D341Med (cell line): ENCODE data around the gene TNS1.
"Not testable (repeated sequence)": the region's sequence is repeated elsewhere in the genome, so short reads cannot be mapped to it uniquely, and the experiment has no call there.

Experiments used
- DNase-seq: peaks from one replicate; pipeline ENCODE4 v3.0.0; 2012; ENCODE audit warnings: low spot score

Gene TNS1

DNA sequence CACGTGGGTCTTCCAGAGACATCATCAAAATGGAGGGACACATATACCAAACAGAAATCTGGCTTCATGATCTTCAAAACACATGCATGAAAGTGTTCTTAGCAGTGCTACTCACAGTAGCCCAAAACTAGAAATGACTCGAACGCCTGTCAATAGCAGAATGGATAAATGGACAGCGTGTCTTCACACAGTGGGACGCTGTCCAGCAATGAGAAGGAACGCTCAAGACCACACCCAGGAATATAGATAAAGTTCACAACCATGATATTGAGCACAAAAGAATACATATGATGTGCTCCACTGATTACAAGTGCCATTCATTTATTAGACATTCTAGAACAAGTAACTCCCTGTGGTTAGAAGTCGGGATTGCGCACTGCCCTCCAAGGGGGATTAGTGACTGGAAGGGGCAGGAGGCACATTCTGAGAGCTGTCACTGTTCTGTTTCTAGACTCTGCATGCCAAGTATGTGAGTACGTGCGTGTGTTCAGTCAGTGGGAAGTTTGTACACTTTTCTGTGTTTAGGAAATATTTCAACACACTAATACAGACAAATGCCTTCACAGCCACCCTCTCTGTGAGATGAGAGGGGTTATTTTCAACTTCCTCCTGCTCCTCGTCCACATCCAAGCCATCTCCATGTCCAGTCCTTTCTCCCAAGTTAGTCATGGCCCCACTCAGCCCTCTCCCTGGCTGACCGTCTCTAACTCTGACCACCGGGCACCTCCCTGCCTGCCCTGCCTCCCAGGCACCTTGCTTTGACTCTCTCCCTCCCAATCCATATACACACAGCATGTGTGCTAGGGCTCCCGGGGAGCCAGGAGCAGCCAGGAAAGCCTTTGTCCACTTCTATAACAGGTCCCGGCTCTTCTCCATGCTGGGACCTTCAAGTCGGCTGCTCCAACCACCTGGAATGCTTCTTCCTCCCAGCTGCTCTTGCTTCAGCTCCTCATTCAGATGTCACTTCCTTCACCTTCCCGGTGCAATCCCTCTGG, 26.9 kb upstream of the TNS1 start:
- DNase-seq: peak; percentile 4

DNA sequence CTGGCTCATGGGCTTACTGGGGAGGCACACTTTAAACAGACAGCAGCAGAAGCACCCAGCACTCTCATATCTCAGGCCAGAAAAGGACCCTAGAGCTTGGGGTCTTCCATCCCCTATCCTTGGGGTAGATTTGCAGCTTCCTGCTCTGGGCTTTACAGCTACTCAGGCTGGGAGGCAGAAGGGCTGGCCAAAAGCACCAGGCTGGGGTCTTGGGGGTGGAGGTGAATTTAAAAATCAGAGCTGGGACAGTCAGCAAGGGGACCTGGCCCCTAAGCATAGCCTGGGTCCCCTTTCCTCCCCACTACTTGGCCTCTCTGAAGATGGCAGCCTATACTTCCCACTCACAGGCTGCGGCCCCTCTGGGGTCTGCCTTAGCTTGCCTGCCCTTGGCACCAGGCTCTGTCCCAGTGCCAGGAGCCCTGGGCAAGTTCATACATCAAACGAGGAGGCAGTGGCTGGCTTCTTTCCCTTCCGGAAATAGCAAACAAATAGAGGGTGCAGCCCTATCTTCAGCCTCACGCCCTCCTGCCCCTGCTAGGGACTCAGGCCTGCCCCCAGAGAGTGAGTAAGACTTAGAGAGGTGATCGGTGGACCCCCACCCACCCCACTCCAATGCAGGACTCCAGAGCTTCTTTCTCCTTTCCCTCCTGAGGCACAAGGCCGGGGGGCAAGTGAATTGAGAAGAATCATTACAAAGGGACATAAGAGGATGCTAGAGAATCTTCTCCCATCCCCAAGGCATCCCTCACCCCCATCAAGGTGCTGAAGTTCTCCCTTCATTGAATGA, 26.0 kb upstream of the TNS1 start:
- DNase-seq: peak; percentile 3

DNA sequence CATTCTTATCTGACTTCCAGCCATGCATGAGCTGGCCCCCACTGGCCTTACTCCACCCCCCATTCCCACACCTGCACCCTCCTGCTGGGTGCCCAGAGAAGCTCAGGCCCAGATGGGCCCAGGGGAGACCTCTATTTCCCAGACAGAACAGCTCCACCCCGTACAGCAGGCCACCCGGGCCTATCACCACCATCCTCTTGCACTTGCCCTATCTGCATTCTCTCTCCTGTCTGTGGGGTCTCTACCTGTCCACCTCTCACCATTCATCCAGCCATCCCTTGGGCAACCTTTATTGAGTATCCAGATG, 25.3 kb upstream of the TNS1 start:
- DNase-seq: peak; percentile 5

DNA sequence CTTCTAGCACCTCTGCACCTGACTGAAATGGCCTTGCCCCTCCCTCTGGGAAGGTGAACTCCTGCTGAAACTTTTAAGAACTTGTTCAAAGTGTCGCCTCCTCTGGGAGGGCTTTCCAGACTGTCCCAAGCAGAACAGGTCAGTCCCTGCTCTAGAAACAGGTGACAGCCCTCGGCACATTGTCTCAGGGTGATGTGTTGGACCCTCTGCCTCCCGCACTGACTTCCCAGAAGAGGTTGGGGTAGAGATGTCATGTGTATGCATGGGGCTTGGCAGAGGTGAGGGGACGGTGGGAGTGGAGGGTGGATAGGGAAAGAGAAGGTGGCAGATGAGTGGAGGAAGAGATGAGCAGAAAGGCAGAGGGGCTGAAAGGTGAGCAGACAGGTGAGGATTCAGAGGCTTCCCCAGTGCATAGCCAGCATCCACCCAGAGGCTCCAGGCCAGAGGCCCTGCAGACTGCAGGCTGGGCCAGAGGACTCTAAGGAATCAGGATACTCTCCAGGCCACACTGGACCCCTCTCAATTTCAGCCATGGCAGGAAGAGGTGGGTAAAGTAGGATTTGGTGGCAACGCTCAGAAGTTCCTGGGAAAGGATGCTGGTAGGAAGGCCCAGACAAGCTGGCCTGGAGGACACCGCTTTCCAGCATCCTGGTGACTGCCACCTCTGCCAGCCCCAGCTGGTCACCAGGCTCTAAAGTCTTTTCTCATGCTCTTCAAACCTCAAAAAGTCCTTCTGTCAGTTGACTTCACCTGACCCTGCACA, 24.8 kb upstream of the TNS1 start:
- DNase-seq: peak; percentile 2

DNA sequence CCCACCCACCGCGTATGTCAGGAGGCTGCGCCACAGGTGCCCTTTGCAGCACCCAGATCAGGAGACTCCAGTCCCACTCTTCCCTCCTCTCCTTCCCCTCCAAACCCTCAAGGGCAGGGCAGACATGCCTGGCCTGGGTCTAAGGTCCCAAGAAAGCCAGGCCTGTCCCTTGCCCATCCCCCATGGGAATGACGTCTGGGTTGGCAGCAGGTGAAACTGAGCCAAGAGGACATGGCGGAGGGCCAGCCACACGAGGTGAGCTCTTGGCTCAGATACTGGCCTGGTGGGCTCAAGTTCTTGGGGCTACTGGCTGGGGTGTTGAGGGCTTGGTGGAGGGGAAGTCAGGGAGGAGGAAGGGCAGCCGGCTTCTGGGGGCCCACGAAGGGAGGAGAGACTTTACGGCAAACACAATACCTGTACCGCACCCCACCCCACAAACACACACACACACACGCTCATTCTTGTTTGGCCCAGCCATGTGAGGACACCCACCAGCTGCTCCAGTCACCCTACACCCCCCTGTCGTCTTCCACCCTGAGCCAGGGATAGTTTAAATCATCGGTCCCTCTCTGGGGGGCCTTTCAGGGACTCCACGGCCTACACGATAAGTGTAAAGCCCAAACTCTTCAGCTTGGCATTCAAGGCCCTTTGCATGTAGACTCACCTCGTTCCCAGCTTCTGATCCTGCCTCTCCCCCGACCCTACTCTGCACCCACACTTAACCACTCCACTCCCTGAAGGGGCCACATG, 24.1 kb upstream of the TNS1 start:
- no peak for DNase-seq

DNA sequence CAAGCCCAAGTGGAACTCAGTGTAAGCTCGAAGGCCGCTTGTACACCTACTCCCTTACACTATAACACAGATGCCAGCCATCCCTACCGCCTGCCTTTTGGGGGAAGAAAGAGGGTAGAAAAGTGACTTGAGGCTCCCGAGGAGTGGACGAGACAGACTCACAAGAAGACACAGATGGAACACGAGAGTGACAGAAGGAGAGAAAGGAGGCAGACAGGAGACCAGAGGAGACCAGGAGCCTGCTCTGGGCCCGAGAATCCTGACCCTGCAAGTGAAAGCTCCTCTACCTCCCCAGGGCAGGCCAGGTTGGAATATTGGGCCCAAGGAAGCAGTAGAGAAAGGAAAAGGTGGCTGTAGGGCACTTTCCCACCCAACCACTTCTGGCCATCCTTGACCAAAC, 23.4 kb upstream of the TNS1 start:
- DNase-seq: no peak

DNA sequence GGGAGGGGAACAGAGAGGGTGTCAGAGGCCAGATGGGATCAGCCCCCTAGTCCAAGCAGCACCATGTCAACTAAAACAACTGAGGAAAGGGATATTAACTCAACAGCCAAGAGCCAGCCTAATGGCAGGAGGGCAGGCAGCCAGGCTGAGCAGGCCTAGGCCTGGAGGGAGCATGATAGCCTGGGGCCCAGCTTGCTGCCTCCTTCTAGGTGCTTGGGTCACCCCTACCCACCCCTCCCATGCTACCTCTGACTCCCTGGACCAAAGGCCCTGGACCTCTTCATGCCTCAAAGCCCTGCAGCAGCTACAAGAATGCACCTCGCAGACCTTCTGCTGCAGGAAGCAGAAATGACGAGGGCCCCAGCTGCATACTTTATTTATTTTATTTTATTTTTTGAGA, 22.1 kb upstream of the TNS1 start:
- DNase-seq: no peak

DNA sequence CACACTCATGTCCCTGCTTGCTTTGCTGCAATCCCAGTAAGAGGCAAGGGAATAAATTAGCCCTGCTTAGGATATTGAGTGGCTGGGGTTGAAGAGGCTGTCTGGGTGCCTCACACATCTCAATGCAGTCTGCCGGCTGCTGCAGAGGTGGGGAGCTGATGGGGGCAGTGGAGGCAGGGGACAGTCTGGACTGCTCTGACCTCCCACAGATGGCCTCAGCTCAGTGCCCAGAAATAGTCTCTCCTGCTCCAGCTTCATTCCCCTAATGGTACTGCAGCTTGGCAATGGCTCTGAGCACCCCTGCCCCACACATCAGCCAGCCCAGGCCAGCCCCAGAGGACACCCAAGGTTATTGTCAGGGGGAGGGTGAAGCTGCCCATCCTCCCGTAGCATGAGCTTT, 21.5 kb upstream of the TNS1 start:
- DNase-seq: no peak

DNA sequence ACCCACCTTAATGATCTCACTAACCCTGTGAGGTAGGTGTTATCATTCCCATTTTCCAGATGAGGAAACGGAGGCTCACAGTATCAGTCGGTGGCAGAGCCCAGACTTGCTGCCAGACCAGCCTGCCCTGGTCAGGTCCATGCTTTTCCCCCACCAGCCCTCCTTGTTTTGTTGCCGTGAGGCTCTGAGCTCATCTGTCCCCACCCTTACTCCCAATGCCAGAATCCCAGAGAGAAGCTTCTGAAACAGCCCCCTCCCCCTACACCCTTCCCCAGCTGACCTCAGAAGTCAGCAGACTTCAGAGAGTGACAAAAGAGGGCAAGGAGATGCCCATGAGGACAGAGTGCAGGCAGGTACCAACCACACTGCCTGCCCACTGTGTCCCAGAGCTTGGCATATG, 20.8 kb upstream of the TNS1 start:
- DNase-seq: no peak

DNA sequence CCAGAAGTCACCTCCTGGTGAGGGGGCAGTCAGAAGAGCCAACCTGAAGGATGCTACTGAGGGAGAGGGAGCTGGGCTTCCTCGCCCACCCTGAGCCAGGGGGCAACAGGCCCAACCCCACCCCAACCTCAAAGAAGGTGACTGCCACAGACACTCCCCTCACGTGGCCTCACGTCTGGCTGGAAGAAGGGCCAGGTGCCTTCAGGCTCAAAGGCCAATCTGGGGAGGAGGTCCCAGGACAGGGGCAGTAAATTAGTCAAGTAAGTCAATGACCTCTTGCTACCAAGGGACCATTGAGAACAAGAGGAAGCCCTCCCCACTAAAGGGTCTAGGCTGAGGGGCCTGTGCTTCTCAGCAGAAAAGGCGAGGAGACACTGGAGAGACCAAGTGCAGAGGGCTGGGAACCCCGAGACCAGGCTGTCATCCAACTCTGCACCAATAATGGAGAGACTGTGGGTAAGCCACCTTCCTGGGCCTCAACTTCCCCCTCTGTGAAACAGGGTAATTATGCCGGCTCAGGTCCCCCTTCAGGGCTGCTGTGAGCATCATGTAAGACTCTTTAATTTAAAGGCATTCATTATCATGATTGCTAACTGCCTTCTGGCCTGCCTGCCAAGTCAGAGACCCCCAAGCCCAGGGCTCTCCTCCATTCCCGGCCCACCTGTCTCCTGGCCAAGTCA, 20.2 kb upstream of the TNS1 start:
- DNase-seq: no peak

DNA sequence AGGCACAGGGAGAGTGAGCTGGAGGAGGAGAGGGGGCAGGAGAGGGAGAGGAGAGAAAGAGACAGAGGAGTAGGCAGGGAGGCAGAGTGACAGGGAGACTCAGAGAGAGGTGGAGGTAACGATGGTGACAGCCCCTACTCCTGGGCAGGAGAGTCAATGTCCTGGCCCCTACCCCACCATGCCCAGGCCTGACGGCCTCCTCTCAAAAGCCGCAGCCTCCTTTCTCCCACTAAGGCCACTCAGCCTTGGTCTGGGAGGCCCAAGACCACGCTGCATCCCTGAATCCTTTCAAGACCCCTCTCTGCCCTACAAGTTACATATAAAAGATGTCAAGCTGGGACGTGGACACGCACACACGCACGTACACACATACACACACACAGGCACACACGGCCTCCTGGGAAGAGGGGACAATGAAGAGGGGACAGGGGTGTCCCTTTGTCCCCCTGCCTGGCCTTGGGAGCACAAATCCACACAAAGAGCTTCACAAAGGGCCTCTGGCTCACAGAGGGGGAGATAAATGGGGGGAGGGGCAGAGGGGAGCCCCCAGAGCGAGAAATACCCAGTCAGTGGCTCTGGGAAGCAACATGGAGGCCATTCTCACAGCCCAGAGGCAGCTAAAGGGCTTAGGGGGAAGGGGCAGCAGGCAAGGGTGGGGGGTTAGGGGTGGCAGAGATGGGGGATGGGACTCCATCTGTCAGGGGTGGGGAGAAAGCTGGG, 19.5 kb upstream of the TNS1 start:
- DNase-seq: no peak

DNA sequence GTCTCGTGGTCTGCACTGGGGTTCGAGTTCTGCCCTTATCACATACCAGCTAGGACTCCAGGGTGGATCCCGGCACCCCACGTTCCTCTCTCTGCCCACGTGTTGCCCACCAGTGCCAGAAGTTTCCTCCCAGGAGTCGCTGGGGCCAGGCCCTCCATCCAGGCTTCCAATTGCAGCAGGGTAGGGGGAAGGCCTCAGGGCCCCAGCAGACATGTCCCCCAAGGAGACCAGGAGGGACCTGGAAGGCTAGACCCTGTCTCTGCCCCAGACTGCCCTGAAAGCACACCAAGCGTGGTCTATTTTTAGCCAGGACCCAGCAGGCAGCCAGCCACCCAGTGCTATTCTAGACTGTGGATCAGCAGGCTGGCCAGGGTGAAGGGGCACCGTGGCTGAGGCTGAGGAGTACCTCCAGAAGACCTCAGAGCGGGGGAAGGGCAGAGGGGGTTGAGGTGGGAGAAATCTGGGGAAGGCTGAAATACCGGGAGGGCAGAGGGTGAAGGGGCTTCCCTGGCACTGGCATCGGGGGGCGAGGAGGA, 18.8 kb upstream of the TNS1 start:
- DNase-seq: no peak

DNA sequence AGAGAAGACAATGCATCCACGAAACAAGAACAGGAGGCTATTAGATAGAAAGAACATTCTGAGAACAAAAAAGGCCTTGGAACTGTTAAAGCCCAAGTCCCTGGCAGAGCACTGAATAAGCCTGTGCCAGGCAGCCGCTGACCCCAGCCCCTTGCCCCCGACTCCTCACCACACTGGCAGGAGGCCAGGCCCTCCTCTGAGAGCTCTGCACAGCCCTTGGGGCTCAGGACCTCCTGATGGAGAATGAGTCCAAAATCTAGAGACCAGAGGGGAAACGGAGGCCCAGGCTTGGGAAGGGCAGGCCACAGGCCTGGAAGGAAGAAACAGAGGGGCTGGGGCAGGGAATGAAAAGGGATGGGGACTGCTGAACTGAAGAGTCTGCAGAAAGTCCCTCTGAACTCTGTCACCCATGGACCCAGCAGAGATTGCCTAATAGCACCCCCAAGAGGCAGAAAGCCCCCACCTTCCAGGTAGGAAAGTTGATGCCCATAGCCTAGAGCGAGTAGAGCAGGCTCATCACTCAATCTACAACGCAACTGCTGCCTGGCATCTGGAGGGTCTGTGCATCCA, 18.3 kb upstream of the TNS1 start:
- DNase-seq: no peak

DNA sequence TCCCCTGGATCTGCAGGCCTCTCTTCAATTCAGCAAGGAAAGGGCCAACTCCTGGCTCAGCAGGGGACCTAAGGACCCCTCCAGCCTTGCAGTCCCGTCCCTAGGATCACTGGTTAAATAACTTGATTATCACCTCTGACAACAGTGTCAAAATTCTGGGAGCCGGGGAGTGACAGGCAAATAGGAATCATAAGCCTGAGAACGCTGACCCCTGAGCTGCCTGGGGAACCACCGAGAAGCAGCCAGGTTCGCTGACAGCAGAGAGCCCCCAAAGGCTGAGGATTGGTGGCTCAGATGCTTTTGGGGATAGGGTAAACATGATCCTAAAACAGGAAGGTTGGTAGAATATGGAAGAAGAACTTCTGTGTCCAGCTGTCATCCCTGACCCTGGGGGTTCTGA, 17.5 kb upstream of the TNS1 start:
- no peak for DNase-seq

DNA sequence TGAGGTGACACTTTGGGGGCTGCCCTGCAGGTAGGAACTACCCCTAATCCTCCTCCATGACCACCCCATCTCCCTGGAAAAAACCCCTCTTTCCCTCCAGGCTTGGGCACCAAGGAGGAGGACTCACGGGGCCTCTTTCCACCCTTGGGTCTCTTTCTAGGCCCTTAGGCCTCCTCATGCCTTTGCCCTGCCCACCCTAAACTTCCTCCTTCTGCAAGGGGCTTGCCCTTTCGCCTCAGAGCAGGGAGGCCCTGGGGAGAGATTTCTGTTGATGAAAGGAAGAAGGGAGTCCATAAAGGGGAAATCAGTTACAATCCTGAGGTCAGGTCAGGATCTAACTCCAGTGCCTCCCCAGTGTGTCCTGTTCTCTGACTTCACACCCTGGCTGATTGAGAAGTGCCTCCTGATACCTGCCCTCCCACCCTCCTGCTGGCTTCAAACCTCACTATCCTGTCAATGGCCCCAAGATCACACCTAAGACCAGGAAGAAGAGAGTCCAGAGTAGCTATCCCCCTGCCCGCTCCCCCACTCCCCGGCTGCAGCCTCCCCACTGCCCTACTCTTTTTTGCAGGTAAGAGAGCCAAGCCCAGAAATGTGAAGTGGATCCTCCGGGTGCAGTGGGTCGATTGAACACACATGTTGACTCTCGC, 16.7 kb upstream of the TNS1 start:
- no peak for DNase-seq

DNA sequence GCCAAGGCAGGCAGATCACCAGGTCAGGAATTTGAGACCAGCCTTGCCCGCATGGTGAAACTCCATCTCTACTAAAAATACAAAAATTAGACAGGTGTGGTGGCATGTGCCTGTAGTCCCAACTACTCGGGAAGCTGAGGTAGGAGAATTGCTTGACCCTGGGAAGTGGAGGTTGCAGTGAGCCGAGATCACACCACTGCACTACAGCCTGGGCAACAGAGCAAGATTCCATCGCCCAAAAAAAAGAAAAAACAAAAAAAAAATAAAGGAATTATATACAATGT, 16.0 kb upstream of the TNS1 start:
- DNase-seq: not testable (repeated sequence)

DNA sequence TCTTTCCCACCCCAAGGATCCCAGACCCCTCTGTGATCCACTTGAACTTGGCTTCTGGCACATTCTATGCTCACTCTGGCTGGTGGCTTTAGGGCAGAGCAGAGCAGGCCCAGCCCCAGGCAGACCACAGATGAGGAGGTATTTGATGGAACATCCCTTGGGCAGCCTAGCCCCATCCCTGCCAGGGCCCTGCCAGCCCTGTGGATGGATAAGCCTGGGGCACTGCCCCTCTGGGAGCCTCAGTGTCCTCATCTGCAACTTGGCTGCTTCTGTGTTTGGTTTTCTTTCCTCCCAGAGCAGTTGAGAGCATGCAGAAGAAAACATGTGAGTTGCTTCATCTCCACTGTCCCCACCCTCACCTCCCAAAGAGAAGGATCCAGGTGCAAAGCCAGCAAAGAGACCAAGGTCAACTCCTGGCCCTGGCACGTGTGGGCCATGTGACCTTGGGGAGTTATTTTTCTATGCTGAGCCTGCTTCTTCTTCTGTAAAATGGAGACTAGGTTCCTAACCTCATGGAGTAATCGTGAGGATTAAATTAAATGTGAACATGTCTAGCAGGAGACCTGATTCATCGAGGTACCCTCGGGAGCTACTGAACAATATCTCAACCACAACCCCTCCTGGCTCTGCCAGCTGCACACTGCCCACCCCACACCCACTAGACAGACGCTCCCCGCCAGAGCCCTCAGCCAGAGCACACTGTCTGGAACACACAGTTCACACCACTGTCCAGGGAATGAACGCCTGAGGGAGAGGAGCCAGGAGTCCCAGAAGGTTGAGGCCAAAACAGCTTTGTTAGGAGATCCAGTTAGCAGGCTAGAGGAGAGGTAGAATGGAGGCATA, 14.6 kb upstream of the TNS1 start:
- DNase-seq: no peak

DNA sequence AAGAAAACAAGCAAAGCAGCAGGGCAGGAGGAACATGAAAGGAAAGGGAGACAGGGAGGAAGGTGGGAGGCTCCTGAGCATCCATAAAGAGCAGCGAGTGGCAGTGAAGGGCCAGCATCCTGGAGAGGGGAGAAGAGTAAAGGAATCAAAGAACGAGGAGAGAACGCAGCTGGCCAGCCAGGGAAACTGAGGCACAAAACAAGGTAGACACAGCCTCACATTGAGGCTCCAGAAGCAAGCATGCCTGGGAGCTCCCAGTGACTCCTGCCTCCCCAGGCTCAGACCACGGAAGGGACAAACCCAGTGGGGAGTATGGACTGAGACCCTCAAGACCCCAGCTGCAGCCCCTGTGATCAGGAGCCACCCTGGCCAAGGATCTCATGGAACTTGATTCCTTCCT, 14.0 kb upstream of the TNS1 start:
- DNase-seq: no peak
